Mesenchymal stem cell (in vitro differentiated cells and primary cell): ENCODE results near the gene RIMS4.

Experiments used
- DNase-seq: peaks from one replicate; pipeline ENCODE4 v3.0.0-alpha.2; 2013
- H2AFZ ChIP-seq: one replicate; pipeline ENCODE4 v1.6.1; 2013; ENCODE audit warnings: low read depth, mild to moderate bottlenecking, control low read depth, inconsistent platforms, low read length, moderate library complexity
- H2AK5ac ChIP-seq: 2 replicates; pipeline ENCODE4 v1.6.1; 2013; ENCODE audit warnings: low read length, moderate library complexity, mild to moderate bottlenecking, inconsistent platforms; ENCODE audit not compliant: severe bottlenecking
- H2BK120ac ChIP-seq: one replicate; pipeline ENCODE4 v1.6.1; 2013; ENCODE audit warnings: low read depth, mild to moderate bottlenecking, inconsistent platforms, low read length, moderate library complexity
- H2BK12ac ChIP-seq, 2 experiments: one replicate each; pipeline ENCODE4 v1.6.1; 2013; ENCODE audit warnings: inconsistent platforms in 2 of 2, low read length in 2 of 2, mild to moderate bottlenecking in 2 of 2, moderate library complexity in 2 of 2, control low read depth in 1 of 2
- H2BK15ac ChIP-seq: one replicate; pipeline ENCODE4 v1.6.1; 2013; ENCODE audit warnings: mild to moderate bottlenecking, low read depth, inconsistent platforms; ENCODE audit not compliant: poor library complexity, severe bottlenecking
- H2BK5ac ChIP-seq: 2 replicates; pipeline ENCODE4 v1.6.1; 2013; ENCODE audit warnings: low read depth, mild to moderate bottlenecking, low read length, control low read depth, inconsistent platforms; ENCODE audit not compliant: poor library complexity, severe bottlenecking
- H3K14ac ChIP-seq, 2 experiments: one replicate each; pipeline ENCODE4 v1.6.1; 2013; ENCODE audit warnings: inconsistent platforms in 2 of 2, low read length in 2 of 2, control low read depth in 1 of 2, mild to moderate bottlenecking in 1 of 2, moderate library complexity in 1 of 2
- H3K18ac ChIP-seq, 2 experiments: one replicate each; pipeline ENCODE4 v1.6.1; 2013; ENCODE audit warnings: inconsistent platforms in 2 of 2, low read length in 2 of 2, control low read depth in 1 of 2, low read depth in 1 of 2, mild to moderate bottlenecking in 1 of 2
- H3K23ac ChIP-seq, 2 experiments: one replicate each; pipeline ENCODE4 v1.6.1; 2013; ENCODE audit warnings: inconsistent platforms in 2 of 2, low read length in 2 of 2, mild to moderate bottlenecking in 2 of 2, moderate library complexity in 2 of 2, control low read depth in 1 of 2
- H3K27ac ChIP-seq: 2 replicates; pipeline ENCODE4 v1.5.1; 2013; ENCODE audit warnings: mild to moderate bottlenecking, moderate library complexity, low read length, control low read depth, inconsistent platforms; ENCODE audit not compliant: poor library complexity, severe bottlenecking
- H3K27me3 ChIP-seq, 2 experiments: 2 replicates each; pipeline versions ENCODE4 v1.6.1 to v1.7.0; 2013; ENCODE audit warnings: low read length in 2 of 2, mild to moderate bottlenecking in 2 of 2, moderate library complexity in 2 of 2, control low read depth in 1 of 2, inconsistent platforms in 1 of 2; ENCODE audit not compliant: control insufficient read depth in 1 of 2, insufficient read depth in 1 of 2
- H3K36me3 ChIP-seq, 2 experiments: 2 replicates each; pipeline versions ENCODE4 v1.6.1 to v1.7.0; 2013; ENCODE audit warnings: low read length in 2 of 2, control low read depth in 1 of 2, inconsistent platforms in 1 of 2, low read depth in 1 of 2, mild to moderate bottlenecking in 1 of 2; ENCODE audit not compliant: insufficient read depth in 2 of 2, control insufficient read depth in 1 of 2
- H3K4ac ChIP-seq, 2 experiments: one replicate each; pipeline ENCODE4 v1.6.1; 2013; ENCODE audit warnings: inconsistent platforms in 2 of 2, low read length in 2 of 2, mild to moderate bottlenecking in 2 of 2, moderate library complexity in 2 of 2, control low read depth in 1 of 2, low read depth in 1 of 2
- H3K4me1 ChIP-seq: 2 replicates; pipeline ENCODE4 v1.6.1; 2013; ENCODE audit warnings: low read depth, low read length, control low read depth; ENCODE audit not compliant: control insufficient read depth, insufficient read depth
- H3K4me2 ChIP-seq: 2 replicates; pipeline ENCODE4 v1.6.1; 2013; ENCODE audit warnings: low read length, mild to moderate bottlenecking, inconsistent platforms; ENCODE audit not compliant: poor library complexity, severe bottlenecking
- H3K4me3 ChIP-seq, 2 experiments: 2 replicates each; pipeline versions ENCODE4 v1.5.1 to v1.7.0; 2013; ENCODE audit warnings: low read length in 2 of 2, mild to moderate bottlenecking in 2 of 2, control low read depth in 1 of 2, low read depth in 1 of 2; ENCODE audit not compliant: insufficient read depth in 1 of 2
- H3K79me1 ChIP-seq: replicated peaks from 2 replicates; pipeline ENCODE4 v1.6.1; 2013; ENCODE audit warnings: mild to moderate bottlenecking, control low read depth, low read length, inconsistent platforms; ENCODE audit not compliant: poor library complexity, severe bottlenecking
- H3K9ac ChIP-seq: 2 replicates; pipeline ENCODE4 v1.7.0; 2013; ENCODE audit warnings: mild to moderate bottlenecking, low read length, moderate library complexity
- H3K9me3 ChIP-seq: 2 replicates; pipeline ENCODE4 v1.7.0; 2013; ENCODE audit warnings: mild to moderate bottlenecking, low read length; ENCODE audit not compliant: control insufficient read depth
- H4K8ac ChIP-seq: one replicate; pipeline ENCODE4 v1.6.1; 2013; ENCODE audit warnings: inconsistent platforms, mild to moderate bottlenecking, low read length, moderate library complexity
- H4K91ac ChIP-seq: one replicate; pipeline ENCODE4 v1.6.1; 2013; ENCODE audit warnings: mild to moderate bottlenecking, low read length, inconsistent platforms
- WGBS: methylation state at CpG from one replicate; pipeline ENCODE4 v1.1.7; 2013; ENCODE audit warnings: mixed read lengths; 5-methylcytosine and 5-hydroxymethylcytosine counted together

RIMS4 gene

GRCh38 chr20:44701858-44702256 lies 108.5 kb downstream of the RIMS4 start:
- Histone ChIP-seq H2BK12ac (peak overlapping the region; percentile 93 to 96), H3K14ac (no peak overlapping the region), H3K4me2 (no peak overlapping the region), H4K8ac (no peak overlapping the region), H3K36me3 (no peaks in the 10 kb centered on the region), H2BK15ac (no peak overlapping the region), H3K79me1 (no peaks in the 10 kb centered on the region), H3K4me3 (no peak overlapping the region), H3K9me3 (no peaks in the 10 kb centered on the region), H2AK5ac (peak overlapping the region; percentile 18), H3K18ac (peak overlapping the region; percentile 92 to 93), H3K27ac (no peak overlapping the region), H4K91ac (peak overlapping the region; percentile 88), H3K9ac (peak overlapping the region; percentile 33), H3K23ac (no peak overlapping the region), H3K4ac (peak overlapping the region; percentile 73 to 80), H3K27me3 (no peaks in the 10 kb centered on the region), H3K4me1 (peaks cover 57% of the 10 kb centered on the region), H2BK120ac (peak overlapping the region; percentile 37), H2BK5ac (no peak overlapping the region), H2AFZ (no peak overlapping the region)
- WGBS = 65% methylated on average over 5 of the region's 7 CpGs
- no peak for DNase-seq
